GM12891 (cell line): ENCODE data around the gene REEP2.

Source experiments
- POLR2A ChIP-seq: IDR thresholded peaks from 2 replicates; pipeline ENCODE4 v1.6.1; 2011; ENCODE audit warnings: low read depth, low read length, control low read depth
- POLR2AphosphoS5 ChIP-seq: IDR thresholded peaks from 2 replicates; pipeline ENCODE4 v1.6.1; 2011; ENCODE audit warnings: low read depth, low read length, control low read depth

DNA sequence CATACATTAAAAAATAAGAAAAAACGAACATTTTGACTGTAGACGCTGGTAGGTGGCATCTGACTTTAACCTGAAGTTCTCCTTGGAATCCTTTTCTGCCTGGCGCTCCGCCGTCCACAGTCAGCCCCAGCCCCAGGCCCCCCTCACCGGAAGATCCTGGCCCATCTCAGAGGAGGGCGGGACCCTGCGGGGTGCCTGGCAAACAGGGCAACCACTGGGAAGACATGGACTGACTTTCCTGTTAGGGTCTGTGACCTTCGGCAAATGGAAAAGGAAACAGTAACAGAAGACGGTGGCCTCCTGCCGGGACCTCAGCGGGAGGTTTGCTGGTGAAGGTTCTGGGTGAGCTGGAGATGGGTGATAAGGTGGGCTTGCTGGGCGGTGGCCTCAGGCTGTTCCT is 14.7 kb downstream of the REEP2 start:
- TF ChIP-seq POLR2AphosphoS5 (no peak), POLR2A (no peak)
